Thoracic aorta (tissue), 2 donors: ENCODE results near the gene C16orf92. TPM values are rescaled to one million over a fixed set of nuclear protein-coding genes. Genes with fewer than 3 reads are reported as not detected.

Experiments used
- ATAC-seq: fragments of 150-250 bp; one replicate; pipeline ENCODE4 v1.8.0; 2017; ENCODE audit warnings: low read depth; ENCODE audit not compliant: insufficient number of reproducible peaks, low FRiP score
- DNase-seq: peaks from one replicate; pipeline ENCODE4 v3.0.0-alpha.2; 2020; ENCODE audit warnings: low spot score
- H3K27ac ChIP-seq, 2 donors: fragments of 200-600 bp; sonication (generic); 1 replicate in 1 of 2; 2 replicates in 1 of 2; pipeline ENCODE4 v1.5.1; 2016; ENCODE audit warnings: mild to moderate bottlenecking in 2 of 2, moderate library complexity in 2 of 2
- H3K27me3 ChIP-seq: fragments of 200-600 bp; sonication (generic); replicated peaks from 2 replicates; pipeline ENCODE4 v1.6.0; 2016; ENCODE audit warnings: mild to moderate bottlenecking; ENCODE audit not compliant: insufficient read depth
- H3K36me3 ChIP-seq: fragments of 200-600 bp; sonication (generic); one replicate; pipeline ENCODE4 v1.5.1; 2016
- H3K4me1 ChIP-seq, 2 donors: fragments of 200-600 bp; sonication (generic); 1 replicate in 1 of 2; 2 replicates in 1 of 2; pipeline versions ENCODE4 v1.5.1 to v1.6.0; 2016; ENCODE audit warnings: low read depth in 2 of 2, mild to moderate bottlenecking in 1 of 2; ENCODE audit not compliant: control insufficient read depth in 1 of 2
- H3K4me3 ChIP-seq: fragments of 200-600 bp; sonication (generic); 2 replicates; pipeline ENCODE4 v1.5.1; 2016; ENCODE audit warnings: mild to moderate bottlenecking
- H3K9me3 ChIP-seq: fragments of 200-600 bp; sonication (generic); 2 replicates; pipeline ENCODE4 v1.5.1; 2016
- total RNA-seq, 2 donors: library from RNA; depleted of rRNA; stranded (reverse); fragments of >200 nt; gene quantifications; one replicate each; pipeline versions ENCODE4 v1.1.0 to v1.2.3, GENCODE V29; 2016
- TF ChIP-seq, protein P1 (sequence below): fragments of 200-600 bp; sonication (generic); IDR thresholded peaks from one replicate; pipeline ENCODE4 v1.5.1; 2019; ENCODE audit warnings: antibody characterized with exemption

Gene C16orf92
- total RNA-seq, 2 donors from 2014 or later: not detected

DNA sequence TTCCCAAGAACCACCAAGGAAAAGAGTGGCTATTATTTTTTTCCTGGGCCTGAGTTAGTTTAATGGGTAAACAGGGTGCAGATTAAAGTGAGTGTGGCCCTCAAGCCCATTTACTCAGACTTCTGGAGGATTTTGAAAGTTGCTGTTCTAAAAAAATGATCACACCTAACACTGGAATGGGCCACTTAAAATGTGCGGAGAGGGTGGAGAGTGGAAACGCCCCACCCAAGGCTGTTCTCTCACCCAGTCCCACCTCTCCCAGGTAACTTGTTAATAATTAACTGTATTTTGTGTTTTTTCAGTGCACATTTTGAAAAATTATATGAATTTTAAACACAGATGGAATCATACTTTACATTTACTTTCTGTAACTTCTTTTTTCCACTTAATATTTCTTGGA lies 33.0 kb upstream of the C16orf92 start:
- TF ChIP-seq, protein P1, sequence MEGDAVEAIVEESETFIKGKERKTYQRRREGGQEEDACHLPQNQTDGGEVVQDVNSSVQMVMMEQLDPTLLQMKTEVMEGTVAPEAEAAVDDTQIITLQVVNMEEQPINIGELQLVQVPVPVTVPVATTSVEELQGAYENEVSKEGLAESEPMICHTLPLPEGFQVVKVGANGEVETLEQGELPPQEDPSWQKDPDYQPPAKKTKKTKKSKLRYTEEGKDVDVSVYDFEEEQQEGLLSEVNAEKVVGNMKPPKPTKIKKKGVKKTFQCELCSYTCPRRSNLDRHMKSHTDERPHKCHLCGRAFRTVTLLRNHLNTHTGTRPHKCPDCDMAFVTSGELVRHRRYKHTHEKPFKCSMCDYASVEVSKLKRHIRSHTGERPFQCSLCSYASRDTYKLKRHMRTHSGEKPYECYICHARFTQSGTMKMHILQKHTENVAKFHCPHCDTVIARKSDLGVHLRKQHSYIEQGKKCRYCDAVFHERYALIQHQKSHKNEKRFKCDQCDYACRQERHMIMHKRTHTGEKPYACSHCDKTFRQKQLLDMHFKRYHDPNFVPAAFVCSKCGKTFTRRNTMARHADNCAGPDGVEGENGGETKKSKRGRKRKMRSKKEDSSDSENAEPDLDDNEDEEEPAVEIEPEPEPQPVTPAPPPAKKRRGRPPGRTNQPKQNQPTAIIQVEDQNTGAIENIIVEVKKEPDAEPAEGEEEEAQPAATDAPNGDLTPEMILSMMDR: no peak
- Histone ChIP-seq H3K27me3 (no peaks in the 10 kb centered on the region), H3K4me3 (no peak overlapping the region), H3K4me1 (peaks cover 6 to 11% of the 10 kb centered on the region in 2 donors), H3K9me3 (no peaks in the 10 kb centered on the region), H3K36me3 (peaks cover 59% of the 10 kb centered on the region), H3K27ac (no peak overlapping the region)
- DNase-seq: no peak
- ATAC-seq: no peak

DNA sequence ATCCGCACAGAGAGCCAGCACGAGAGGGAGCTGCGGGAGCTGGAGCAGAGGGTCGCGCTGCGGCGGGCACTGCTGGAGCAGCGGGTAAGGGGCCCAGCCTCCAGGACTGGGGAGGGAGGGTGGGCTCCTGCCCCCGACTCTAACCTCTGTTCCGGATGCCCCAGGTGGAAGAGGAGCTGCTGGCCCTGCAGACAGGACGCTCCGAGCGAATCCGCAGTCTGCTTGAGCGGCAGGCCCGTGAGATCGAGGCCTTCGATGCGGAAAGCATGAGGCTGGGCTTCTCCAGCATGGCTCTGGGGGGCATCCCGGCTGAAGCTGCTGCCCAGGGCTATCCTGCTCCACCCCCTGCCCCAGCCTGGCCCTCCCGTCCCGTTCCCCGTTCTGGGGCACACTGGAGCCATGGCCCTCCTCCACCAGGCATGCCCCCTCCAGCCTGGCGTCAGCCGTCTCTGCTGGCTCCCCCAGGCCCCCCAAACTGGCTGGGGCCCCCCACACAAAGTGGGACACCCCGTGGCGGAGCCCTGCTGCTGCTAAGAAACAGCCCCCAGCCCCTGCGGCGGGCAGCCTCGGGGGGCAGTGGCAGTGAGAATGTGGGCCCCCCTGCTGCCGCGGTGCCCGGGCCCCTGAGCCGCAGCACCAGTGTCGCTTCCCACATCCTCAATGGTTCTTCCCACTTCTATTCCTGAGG lies 32.0 kb upstream of the C16orf92 start:
- H3K4me1 ChIP-seq: peaks cover 6 to 11% of the 10 kb centered on the region in 2 donors
- H3K36me3 ChIP-seq: peaks cover 49% of the 10 kb centered on the region
- no peak overlapping the region for H3K27ac ChIP-seq
- no peaks in the 10 kb centered on the region for H3K9me3 ChIP-seq
- no peaks in the 10 kb centered on the region for H3K27me3 ChIP-seq
- H3K4me3 ChIP-seq: no peak overlapping the region
- DNase-seq (no peak), ATAC-seq (no peak)
- TF ChIP-seq, protein P1: no peak

DNA sequence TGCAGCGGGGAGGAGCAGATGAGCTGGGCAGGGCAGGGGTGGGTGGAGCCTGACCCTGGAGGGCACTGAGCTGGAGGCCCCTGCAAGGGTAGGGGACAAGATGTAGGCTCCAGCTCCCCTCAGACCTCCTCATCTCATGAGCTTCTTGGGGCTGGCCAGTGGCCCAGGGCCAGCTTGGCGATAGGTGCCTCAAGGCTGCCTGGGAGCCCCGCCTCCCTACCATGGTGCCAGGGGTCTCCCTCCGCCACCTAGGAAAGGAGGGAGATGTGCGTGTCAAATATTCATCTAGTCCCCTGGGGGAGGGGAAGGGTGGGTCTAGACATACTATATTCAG lies 31.5 kb upstream of the C16orf92 start:
- H3K4me1 ChIP-seq: peaks cover 7 to 14% of the 10 kb centered on the region in 2 donors
- TF ChIP-seq, protein P1: no peak
- DNase-seq: no peak
- no peak for ATAC-seq
- H3K9me3 ChIP-seq: no peaks in the 10 kb centered on the region
- peaks cover 44% of the 10 kb centered on the region for H3K36me3 ChIP-seq
- no peak overlapping the region for H3K27ac ChIP-seq
- no peaks in the 10 kb centered on the region for H3K27me3 ChIP-seq
- H3K4me3 ChIP-seq: no peak overlapping the region

DNA sequence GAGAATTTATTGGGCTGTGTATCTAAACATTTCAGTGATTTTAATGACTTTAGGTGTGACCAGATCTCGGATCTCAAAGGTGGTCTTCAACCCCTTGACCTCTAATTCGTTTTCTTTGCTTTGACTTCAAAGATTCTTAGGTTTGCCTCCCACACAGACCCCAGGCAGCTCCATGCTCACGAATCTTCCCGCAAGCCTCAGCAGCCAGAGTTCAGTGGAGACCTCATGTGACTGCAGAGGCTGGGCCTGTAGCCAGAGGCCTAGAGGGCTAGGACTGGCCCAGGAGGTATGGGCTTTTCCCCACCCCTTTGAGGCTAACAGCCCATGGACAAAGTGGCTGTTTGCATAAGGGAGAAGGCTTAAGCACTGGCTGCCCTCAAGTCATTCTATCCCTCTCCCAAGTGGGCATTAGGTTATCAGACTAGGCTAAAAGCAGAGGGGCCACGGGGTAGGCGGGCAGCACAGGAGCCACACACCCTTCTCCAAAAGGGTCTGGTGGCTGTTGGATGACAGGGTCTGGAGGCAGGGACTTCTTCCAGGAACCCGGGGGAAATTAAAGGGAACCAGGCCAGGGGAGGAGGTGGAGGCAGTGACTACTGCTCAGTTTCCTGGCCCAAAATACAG lies 30.5 kb upstream of the C16orf92 start:
- peaks cover 34% of the 10 kb centered on the region for H3K36me3 ChIP-seq
- peaks cover 12 to 20% of the 10 kb centered on the region in 2 donors for H3K4me1 ChIP-seq
- H3K27ac ChIP-seq: no peak overlapping the region
- no peak for DNase-seq
- H3K9me3 ChIP-seq: no peaks in the 10 kb centered on the region
- H3K4me3 ChIP-seq: no peak overlapping the region
- TF ChIP-seq, protein P1: no peak
- H3K27me3 ChIP-seq: no peaks in the 10 kb centered on the region
- no peak for ATAC-seq

DNA sequence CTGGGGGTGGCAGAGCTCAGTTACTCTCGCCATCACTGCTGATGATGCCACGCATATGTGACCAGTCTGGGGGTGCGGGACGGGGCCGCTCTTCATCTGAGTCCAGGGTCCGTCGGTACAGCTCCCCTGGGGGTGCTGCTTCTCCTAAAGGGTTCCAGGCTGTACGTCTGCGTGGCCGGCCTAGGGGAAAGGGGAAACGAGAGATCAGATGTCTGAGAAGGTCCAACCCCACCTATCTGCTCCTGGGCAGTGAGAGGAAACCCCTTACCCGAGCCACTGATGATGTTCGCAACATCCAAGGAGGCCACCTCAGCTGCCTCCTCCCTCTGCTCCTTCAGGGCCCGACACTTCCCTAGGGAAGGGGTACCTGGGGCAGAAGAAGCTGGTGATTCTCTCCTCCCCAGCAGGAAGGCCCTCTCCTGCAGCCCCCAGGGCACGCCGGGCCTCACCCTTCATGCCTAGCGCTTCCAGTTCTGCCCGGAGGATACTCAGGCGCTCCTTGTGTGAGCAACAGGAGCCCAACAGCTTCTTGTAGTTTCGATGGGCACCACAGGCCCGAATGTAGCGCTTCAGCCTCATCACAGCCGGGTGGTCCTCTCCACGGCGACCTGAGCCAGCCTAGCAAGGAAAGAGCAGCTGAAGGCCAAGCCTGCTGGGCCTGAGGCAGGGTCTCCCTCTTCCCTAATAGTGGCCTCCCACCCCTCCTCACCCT lies 29.7 kb upstream of the C16orf92 start:
- Histone ChIP-seq H3K36me3 (peaks cover 26% of the 10 kb centered on the region), H3K27me3 (no peaks in the 10 kb centered on the region), H3K27ac (no peak overlapping the region), H3K4me3 (no peak overlapping the region), H3K9me3 (no peaks in the 10 kb centered on the region), H3K4me1 (peaks cover 12 to 20% of the 10 kb centered on the region in 2 donors)
- DNase-seq (no peak), ATAC-seq (no peak)
- TF ChIP-seq, protein P1: no peak
